ENCODE data around the gene FBRSL1. TPM values are rescaled to one million over a fixed set of nuclear protein-coding genes. Genes with fewer than 3 reads are reported as not detected.

The FBRSL1 gene
- total and polyA plus RNA-seq, 2 of the 8 experiments (the other 6 are each of a cell fraction or from before 2014, with no cell fraction given): 18.4 to 109 TPM

DNA sequence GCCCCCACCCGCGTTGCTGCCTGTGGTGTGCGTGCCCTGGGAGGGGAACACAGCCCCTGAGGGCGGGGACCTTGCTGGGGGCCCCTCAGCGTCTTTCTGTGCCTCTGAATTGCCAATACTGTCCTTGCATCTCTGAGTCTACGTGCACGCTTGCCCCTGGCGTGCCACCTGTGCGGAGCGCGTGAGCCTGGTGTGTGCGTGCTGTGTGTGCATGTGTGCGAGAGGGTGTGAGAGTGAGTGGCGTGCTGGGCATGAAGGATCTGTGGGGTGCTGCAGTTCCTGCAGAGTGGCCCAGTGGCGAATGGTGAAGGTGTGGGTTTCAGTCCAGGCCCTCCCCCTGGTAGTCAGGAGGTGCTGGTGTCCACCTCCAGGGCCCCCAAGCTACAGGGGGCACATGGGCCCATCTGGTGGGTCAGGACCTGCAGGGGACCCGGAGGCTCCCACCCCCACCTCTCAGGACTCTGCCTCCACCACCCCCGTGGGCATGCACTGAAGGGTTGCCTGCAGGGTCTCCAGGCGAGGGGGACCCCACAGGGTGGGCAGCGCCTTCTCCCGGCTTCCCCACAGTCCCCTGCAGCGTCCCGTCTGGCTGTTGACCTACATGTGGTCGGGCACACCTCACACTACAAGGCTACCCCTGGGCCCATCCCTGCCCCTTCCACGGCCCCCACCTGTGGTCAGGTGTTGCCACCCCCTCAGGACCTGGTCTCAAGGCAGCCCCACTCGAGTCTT lies 21.0 kb downstream of the FBRSL1 start:
- DNase-seq (ENCODE audit: low read depth in 1 of 2, low spot score in 2 of 2): no peak
- Histone ChIP-seq H4K5ac (ENCODE audit: insufficient read length, low read depth, low read length) (no peak overlapping the region), H2BK12ac (ENCODE audit: low read depth, low read length) (0 out of 2 replicates have a peak overlapping the region, but pooled peaks have one; percentile 39), H2AK5ac (ENCODE audit: low read depth, low read length) (no peak overlapping the region), H4K20me1 (replicated peaks in 1 of 2; ENCODE audit: control insufficient read depth in 1 of 2, insufficient read depth in 2 of 2, low read length in 2 of 2) (peaks cover 18 to 27% of the 10 kb centered on the region in 2 experiments), H2AFZ (ENCODE audit: low read length) (no peak overlapping the region), H3K79me2 (ENCODE audit: control insufficient read depth in 1 of 2, insufficient read depth in 2 of 2, low read length in 2 of 2) (peaks cover 0 to 4% of the 10 kb centered on the region in 2 experiments; a peak in 1 of 4 replicates), H2BK120ac (replicated peaks; ENCODE audit: low read depth, low read length) (no peak overlapping the region), H3K36me3 (ENCODE audit: control insufficient read depth in 2 of 4, insufficient read depth in 4 of 4, low read length in 3 of 4) (peaks cover 0 to 10% (median 0%) of the 10 kb centered on the region in 4 experiments; a peak in 1 of 8 replicates), H3K4me2 (ENCODE audit: insufficient read depth in 1 of 2, low read depth in 2 of 2, low read length in 2 of 2) (no peak overlapping the region), H2BK20ac (ENCODE audit: low read length) (no peak overlapping the region), H3K4ac (replicated peaks; ENCODE audit: insufficient read length, low read depth, low read length) (no peak overlapping the region), H3K79me1 (ENCODE audit: low read depth, low read length) (peaks cover 15% of the 10 kb centered on the region), H3K23me2 (ENCODE audit: low read depth, low read length) (no peaks in the 10 kb centered on the region), H2BK15ac (ENCODE audit: low read length) (no peak overlapping the region), H3K4me3 (ENCODE audit: extremely low read depth in 1 of 4, insufficient read depth in 2 of 4, low read depth in 3 of 4, low read length in 4 of 4) (no peak overlapping the region), H3K9me3 (ENCODE audit: insufficient read depth in 2 of 2, low read depth in 1 of 2, low read length in 1 of 2) (no peaks in the 10 kb centered on the region), H2BK5ac (ENCODE audit: low read depth, low read length) (no peak overlapping the region), H3K4me1 (replicated peaks in 1 of 4; ENCODE audit: control insufficient read depth in 3 of 4, insufficient read depth in 4 of 4, low read length in 3 of 4) (peaks cover 0 to 18% (median 5%) of the 10 kb centered on the region in 4 experiments; a peak in 6 of 7 replicates), H3K14ac (ENCODE audit: insufficient read length) (no peak overlapping the region), H3K9ac (replicated peaks in 1 of 4; ENCODE audit: extremely low read depth in 1 of 4, low read depth in 3 of 4, low read length in 3 of 4) (no peak overlapping the region), H3K27me3 (replicated peaks in 1 of 4; ENCODE audit: control insufficient read depth in 3 of 4, extremely low read depth in 1 of 4, insufficient read depth in 3 of 4, low read length in 3 of 4) (peaks cover 0 to 5% (median 4%) of the 10 kb centered on the region in 4 experiments; a peak in 2 of 7 replicates), H3K18ac (ENCODE audit: extremely low read depth, low read length) (no peak overlapping the region), H3K27ac (ENCODE audit: low read depth, low read length) (no peak overlapping the region), H3K56ac (replicated peaks; ENCODE audit: insufficient read length, low read depth, low read length) (no peak overlapping the region), H4K8ac (ENCODE audit: extremely low read depth, insufficient read depth, low read length) (no peak overlapping the region), H3K23ac (ENCODE audit: insufficient read length) (no peak overlapping the region), H4K91ac (replicated peaks; ENCODE audit: insufficient read length, low read length) (no peak overlapping the region)
- WGBS, 2 experiments (ENCODE audit: extremely low coverage in 1 of 2, insufficient coverage in 1 of 2, insufficient read length in 1 of 2, insufficient replicate concordance in 2 of 2, low coverage in 1 of 2, low lambda C conversion rate in 2 of 2, missing lambda C conversion rate in 1 of 2): 94% methylated on average over 15 of the region's 25 CpGs; no CpG with 5 or more reads in 1 of the 2 experiments
- FAIRE-seq: no peak
- CTCF ChIA-PET (ENCODE audit: partially characterized antibody): no interaction called here
- POLR2A ChIA-PET (ENCODE audit: partially characterized antibody): no interaction called here
- TF ChIP-seq SUZ12 (IDR thresholded peaks at IDR 0.05; ENCODE audit: low read length) (no peak), TAF7 (optimal IDR thresholded peaks at IDR 0.05; ENCODE audit: borderline replicate concordance, low read depth, low read length) (no peak), NRF1 (IDR thresholded peaks at IDR 0.05; ENCODE audit: low read depth, low read length) (no peak), CHD2 (IDR thresholded peaks at IDR 0.05; ENCODE audit: low read length) (no peak), CTBP2 (IDR thresholded peaks at IDR 0.05; ENCODE audit: borderline replicate concordance, insufficient read depth, insufficient read length, low read length) (no peak), CHD1 (IDR thresholded peaks at IDR 0.05; ENCODE audit: low read depth, low read length) (no peak), JUN (IDR thresholded peaks at IDR 0.05; ENCODE audit: low read depth, low read length) (no peak), SP2 (IDR thresholded peaks at IDR 0.05; ENCODE audit: low read length) (no peak), MAX (IDR thresholded peaks at IDR 0.05) (no peak)
- TF ChIP-seq, protein P1, sequence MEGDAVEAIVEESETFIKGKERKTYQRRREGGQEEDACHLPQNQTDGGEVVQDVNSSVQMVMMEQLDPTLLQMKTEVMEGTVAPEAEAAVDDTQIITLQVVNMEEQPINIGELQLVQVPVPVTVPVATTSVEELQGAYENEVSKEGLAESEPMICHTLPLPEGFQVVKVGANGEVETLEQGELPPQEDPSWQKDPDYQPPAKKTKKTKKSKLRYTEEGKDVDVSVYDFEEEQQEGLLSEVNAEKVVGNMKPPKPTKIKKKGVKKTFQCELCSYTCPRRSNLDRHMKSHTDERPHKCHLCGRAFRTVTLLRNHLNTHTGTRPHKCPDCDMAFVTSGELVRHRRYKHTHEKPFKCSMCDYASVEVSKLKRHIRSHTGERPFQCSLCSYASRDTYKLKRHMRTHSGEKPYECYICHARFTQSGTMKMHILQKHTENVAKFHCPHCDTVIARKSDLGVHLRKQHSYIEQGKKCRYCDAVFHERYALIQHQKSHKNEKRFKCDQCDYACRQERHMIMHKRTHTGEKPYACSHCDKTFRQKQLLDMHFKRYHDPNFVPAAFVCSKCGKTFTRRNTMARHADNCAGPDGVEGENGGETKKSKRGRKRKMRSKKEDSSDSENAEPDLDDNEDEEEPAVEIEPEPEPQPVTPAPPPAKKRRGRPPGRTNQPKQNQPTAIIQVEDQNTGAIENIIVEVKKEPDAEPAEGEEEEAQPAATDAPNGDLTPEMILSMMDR (IDR thresholded peaks at IDR 0.05; ENCODE audit: control extremely low read depth in 1 of 3, insufficient read depth in 1 of 3, low read depth in 1 of 3, low read length in 3 of 3): no peak
